SK-N-SH treated with all-trans-retinoic acid at 6 μM for 48 hours (cell line): Measurements from ENCODE around the gene GUCY1B1.

Source experiments
- ARNTL ChIP-seq: fragments of 450-650 bp; formaldehyde crosslinking; IDR thresholded peaks from 2 replicates; pipeline ENCODE4 v1.5.0; 2020; ENCODE audit warnings: low read depth, mild to moderate bottlenecking, moderate library complexity, borderline replicate concordance
- CSDC2 ChIP-seq: fragments of 250-450 bp; sonication (Bioruptor Pico); IDR thresholded peaks from 2 replicates; pipeline ENCODE4 v1.5.0; 2020; ENCODE audit warnings: mild to moderate bottlenecking, moderate library complexity
- OSR1 ChIP-seq: fragments of 250-450 bp; sonication (Bioruptor Pico); IDR thresholded peaks from 2 replicates; pipeline ENCODE4 v1.8.0; 2022; ENCODE audit warnings: moderate library complexity, mild to moderate bottlenecking, inconsistent platforms
- PPARA ChIP-seq: fragments of 250-450 bp; sonication (Bioruptor Pico); IDR thresholded peaks from 2 replicates; pipeline ENCODE4 v1.5.0; 2020; ENCODE audit warnings: mild to moderate bottlenecking, borderline replicate concordance
- TOX ChIP-seq: fragments of 250-450 bp; sonication (Bioruptor Pico); IDR thresholded peaks from 2 replicates; pipeline ENCODE4 v1.8.0; 2021; ENCODE audit warnings: mild to moderate bottlenecking, moderate library complexity, borderline replicate concordance
- ZC3H10 ChIP-seq: fragments of 250-450 bp; sonication (Bioruptor Pico); IDR thresholded peaks from 2 replicates; pipeline ENCODE4 v1.5.1; 2021; ENCODE audit warnings: mild to moderate bottlenecking, moderate library complexity
- ZFP3 ChIP-seq: fragments of 250-450 bp; sonication (Bioruptor Pico); IDR thresholded peaks from 2 replicates; pipeline ENCODE4 v1.5.0; 2020; ENCODE audit warnings: mild to moderate bottlenecking, moderate library complexity
- ZFP30 ChIP-seq: fragments of 450-650 bp; formaldehyde crosslinking; IDR thresholded peaks from 2 replicates; pipeline ENCODE4 v1.5.0; 2022; ENCODE audit warnings: mild to moderate bottlenecking, moderate library complexity
- ZNF565 ChIP-seq: fragments of 450-650 bp; formaldehyde crosslinking; conservative IDR thresholded peaks from 2 replicates; pipeline ENCODE4 v1.5.0; 2020; ENCODE audit warnings: low read depth, mild to moderate bottlenecking, moderate library complexity
- TF ChIP-seq, protein P1 (sequence below): fragments of 250-450 bp; sonication (Bioruptor Pico); IDR thresholded peaks from 2 replicates; pipeline ENCODE4 v1.8.0; 2020; ENCODE audit warnings: mild to moderate bottlenecking, moderate library complexity, borderline replicate concordance
- TF ChIP-seq, protein P2 (sequence below): fragments of 250-450 bp; sonication (Bioruptor Pico); IDR thresholded peaks from 2 replicates; pipeline ENCODE4 v1.5.1; 2021; ENCODE audit warnings: mild to moderate bottlenecking, moderate library complexity

DNA sequence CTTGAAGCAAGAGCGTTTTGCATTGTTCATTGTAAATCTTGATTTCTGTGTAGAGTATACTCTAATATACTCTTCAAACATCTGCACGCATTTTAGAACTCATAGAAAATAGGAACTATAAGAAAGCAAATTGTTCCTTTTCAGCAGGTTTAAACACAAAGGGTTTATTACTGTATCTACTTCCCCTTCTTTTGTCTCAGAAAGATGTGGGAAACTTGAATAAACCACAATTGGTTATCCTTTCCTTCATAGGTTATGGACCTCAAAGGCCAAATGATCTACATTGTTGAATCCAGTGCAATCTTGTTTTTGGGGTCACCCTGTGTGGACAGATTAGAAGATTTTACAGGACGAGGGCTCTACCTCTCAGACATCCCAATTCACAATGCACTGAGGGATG is 46.0 kb upstream of the GUCY1B1 start:
- TF ChIP-seq CSDC2 (no peak), OSR1 (CRISPR knock-in tag) (no peak), ZFP3 (no peak), ZFP30 (no peak), ZNF565 (CRISPR knock-in tag) (no peak), PPARA (CRISPR knock-in tag) (no peak), ARNTL (CRISPR knock-in tag) (no peak), TOX (CRISPR knock-in tag) (no peak), ZC3H10 (CRISPR knock-in tag) (no peak)
- TF ChIP-seq, protein P1, sequence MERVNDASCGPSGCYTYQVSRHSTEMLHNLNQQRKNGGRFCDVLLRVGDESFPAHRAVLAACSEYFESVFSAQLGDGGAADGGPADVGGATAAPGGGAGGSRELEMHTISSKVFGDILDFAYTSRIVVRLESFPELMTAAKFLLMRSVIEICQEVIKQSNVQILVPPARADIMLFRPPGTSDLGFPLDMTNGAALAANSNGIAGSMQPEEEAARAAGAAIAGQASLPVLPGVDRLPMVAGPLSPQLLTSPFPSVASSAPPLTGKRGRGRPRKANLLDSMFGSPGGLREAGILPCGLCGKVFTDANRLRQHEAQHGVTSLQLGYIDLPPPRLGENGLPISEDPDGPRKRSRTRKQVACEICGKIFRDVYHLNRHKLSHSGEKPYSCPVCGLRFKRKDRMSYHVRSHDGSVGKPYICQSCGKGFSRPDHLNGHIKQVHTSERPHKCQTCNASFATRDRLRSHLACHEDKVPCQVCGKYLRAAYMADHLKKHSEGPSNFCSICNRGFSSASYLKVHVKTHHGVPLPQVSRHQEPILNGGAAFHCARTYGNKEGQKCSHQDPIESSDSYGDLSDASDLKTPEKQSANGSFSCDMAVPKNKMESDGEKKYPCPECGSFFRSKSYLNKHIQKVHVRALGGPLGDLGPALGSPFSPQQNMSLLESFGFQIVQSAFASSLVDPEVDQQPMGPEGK (CRISPR knock-in tag), result no peak
- TF ChIP-seq, protein P2, sequence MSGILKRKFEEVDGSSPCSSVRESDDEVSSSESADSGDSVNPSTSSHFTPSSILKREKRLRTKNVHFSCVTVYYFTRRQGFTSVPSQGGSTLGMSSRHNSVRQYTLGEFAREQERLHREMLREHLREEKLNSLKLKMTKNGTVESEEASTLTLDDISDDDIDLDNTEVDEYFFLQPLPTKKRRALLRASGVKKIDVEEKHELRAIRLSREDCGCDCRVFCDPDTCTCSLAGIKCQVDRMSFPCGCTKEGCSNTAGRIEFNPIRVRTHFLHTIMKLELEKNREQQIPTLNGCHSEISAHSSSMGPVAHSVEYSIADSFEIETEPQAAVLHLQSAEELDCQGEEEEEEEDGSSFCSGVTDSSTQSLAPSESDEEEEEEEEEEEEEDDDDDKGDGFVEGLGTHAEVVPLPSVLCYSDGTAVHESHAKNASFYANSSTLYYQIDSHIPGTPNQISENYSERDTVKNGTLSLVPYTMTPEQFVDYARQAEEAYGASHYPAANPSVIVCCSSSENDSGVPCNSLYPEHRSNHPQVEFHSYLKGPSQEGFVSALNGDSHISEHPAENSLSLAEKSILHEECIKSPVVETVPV (CRISPR knock-in tag), result no peak
